ENCODE measurements around the gene MAGEB2.
"Not testable (repeated sequence)": the region's sequence is repeated elsewhere in the genome, so short reads cannot be mapped to it uniquely, and the experiment has no call there.

The MAGEB2 gene, protein sequence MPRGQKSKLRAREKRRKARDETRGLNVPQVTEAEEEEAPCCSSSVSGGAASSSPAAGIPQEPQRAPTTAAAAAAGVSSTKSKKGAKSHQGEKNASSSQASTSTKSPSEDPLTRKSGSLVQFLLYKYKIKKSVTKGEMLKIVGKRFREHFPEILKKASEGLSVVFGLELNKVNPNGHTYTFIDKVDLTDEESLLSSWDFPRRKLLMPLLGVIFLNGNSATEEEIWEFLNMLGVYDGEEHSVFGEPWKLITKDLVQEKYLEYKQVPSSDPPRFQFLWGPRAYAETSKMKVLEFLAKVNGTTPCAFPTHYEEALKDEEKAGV

GRCh38 chrX:30215357-30215843 is at the start of gene MAGEB2:
Gene MAGEB2 (plus strand): TSS chrX:30215563. CDS start chrX:30218581, 3,018 bp downstream.
- no peaks in the 10 kb centered on the region for H3K9me3 Mint-ChIP-seq
- no peaks in the 10 kb centered on the region for H3K27me3 Mint-ChIP-seq (ENCODE audit: low read depth)
- H3K4me1 Mint-ChIP-seq (ENCODE audit: low read depth): no peaks in the 10 kb centered on the region
- no peak within 1 kb of the TSS for H3K4me3 Mint-ChIP-seq
- no peaks in the 10 kb centered on the region for H3K36me3 Mint-ChIP-seq (ENCODE audit: low read depth)
- H3K27ac Mint-ChIP-seq: no peak within 1 kb of the TSS

DNA sequence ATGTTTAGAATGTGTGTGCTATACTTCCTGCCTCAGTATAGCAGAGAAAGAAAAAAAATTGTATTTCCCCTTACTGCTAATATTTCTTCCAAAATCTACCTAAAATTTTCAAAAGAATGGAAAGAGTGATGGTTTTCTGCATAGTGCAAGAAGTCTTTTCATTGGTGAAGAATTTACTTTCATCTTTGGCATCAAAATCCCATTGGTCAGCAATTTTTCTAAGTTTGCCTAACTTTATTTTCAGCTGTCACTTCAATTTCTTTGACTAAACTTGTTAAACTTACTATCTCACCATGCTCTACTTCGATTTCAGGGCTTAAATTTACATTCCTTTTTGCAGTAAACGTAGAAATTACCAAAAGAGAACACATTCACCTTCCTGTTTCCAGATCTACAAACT is 44.5 kb upstream of the MAGEB2 start:
- Mint-ChIP-seq H3K36me3 (ENCODE audit: low read depth) (no peaks in the 10 kb centered on the region), H3K27ac (no peak overlapping the region), H3K4me1 (ENCODE audit: low read depth) (no peaks in the 10 kb centered on the region), H3K9me3 (no peaks in the 10 kb centered on the region), H3K4me3 (no peak overlapping the region), H3K27me3 (ENCODE audit: low read depth) (peaks cover 4% of the 10 kb centered on the region)

GRCh38 chrX:30181353-30181752 is 34.0 kb upstream of the MAGEB2 start:
- no peaks in the 10 kb centered on the region for H3K27me3 Mint-ChIP-seq (ENCODE audit: low read depth)
- no peaks in the 10 kb centered on the region for H3K9me3 Mint-ChIP-seq
- no peak overlapping the region for H3K27ac Mint-ChIP-seq
- H3K4me1 Mint-ChIP-seq (ENCODE audit: low read depth): no peaks in the 10 kb centered on the region
- H3K36me3 Mint-ChIP-seq (ENCODE audit: low read depth): no peaks in the 10 kb centered on the region
- no peak overlapping the region for H3K4me3 Mint-ChIP-seq

DNA sequence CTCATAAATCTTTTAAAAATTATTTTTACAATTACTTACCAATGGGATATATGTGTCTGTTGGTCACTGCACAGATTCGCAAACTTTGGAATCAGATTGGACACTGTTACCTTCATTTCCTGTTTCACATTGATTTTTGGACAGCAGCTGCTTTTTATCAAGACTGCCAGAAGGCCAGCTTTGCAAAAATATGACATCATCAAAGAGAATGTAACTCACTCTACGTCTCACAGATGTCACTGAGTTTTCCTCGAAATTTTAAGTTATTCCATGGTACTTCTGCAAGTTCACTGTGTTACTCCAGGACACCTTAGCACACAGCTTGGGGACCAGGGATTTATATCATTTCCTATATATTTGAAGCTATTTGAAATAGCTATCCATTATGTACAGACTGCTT is 31.8 kb upstream of the MAGEB2 start:
- no peak overlapping the region for H3K4me3 Mint-ChIP-seq

GRCh38 chrX:30190426-30190825 is 24.9 kb upstream of the MAGEB2 start:
- Mint-ChIP-seq H3K36me3 (ENCODE audit: low read depth) (no peaks in the 10 kb centered on the region), H3K4me3 (no peak overlapping the region), H3K4me1 (ENCODE audit: low read depth) (no peaks in the 10 kb centered on the region), H3K27me3 (ENCODE audit: low read depth) (no peaks in the 10 kb centered on the region), H3K9me3 (no peaks in the 10 kb centered on the region), H3K27ac (no peak overlapping the region)

More for the DNA sequence above, 31.8 kb upstream of the MAGEB2 start:
- Mint-ChIP-seq H3K4me1 (ENCODE audit: low read depth) (no peaks in the 10 kb centered on the region), H3K27me3 (ENCODE audit: low read depth) (no peaks in the 10 kb centered on the region), H3K36me3 (ENCODE audit: low read depth) (no peaks in the 10 kb centered on the region), H3K27ac (no peak overlapping the region), H3K9me3 (no peaks in the 10 kb centered on the region)

DNA sequence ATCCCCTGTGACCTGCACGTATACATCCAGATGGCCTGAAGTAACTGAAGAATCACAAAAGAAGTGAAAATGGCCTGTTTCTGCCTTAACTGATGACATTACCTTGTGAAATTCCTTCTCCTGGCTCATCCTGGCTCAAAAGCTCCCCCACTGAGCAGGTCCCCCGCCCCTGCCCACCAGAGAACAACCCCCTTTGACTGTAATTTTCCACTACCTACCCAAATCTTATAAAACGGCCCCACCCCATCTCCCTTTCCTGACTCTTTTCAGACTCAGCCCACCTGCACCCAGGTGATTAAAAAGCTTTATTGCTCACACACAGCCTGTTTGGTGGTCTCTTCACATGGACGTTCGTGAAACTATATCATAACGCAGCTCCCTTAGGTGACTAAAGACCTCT is 21.5 kb upstream of the MAGEB2 start:
- H3K36me3 Mint-ChIP-seq (ENCODE audit: low read depth); H3K27me3 Mint-ChIP-seq (ENCODE audit: low read depth); H3K4me1 Mint-ChIP-seq (ENCODE audit: low read depth); H3K4me3 Mint-ChIP-seq; H3K27ac Mint-ChIP-seq; H3K9me3 Mint-ChIP-seq: not testable (repeated sequence)

GRCh38 chrX:30196322-30196721 is 19.0 kb upstream of the MAGEB2 start:
- no peak overlapping the region for H3K27ac Mint-ChIP-seq
- no peaks in the 10 kb centered on the region for H3K4me1 Mint-ChIP-seq (ENCODE audit: low read depth)
- H3K4me3 Mint-ChIP-seq: no peak overlapping the region
- no peaks in the 10 kb centered on the region for H3K27me3 Mint-ChIP-seq (ENCODE audit: low read depth)
- H3K9me3 Mint-ChIP-seq: no peaks in the 10 kb centered on the region
- no peaks in the 10 kb centered on the region for H3K36me3 Mint-ChIP-seq (ENCODE audit: low read depth)

- H3K9me3 Mint-ChIP-seq: no peaks in the 10 kb centered on the region
- H3K4me1 Mint-ChIP-seq (ENCODE audit: low read depth): no peaks in the 10 kb centered on the region
- H3K27me3 Mint-ChIP-seq (ENCODE audit: low read depth): no peaks in the 10 kb centered on the region
Observed at GRCh38 chrX:30212172-30212571, 3.2 kb upstream of the MAGEB2 start.

DNA sequence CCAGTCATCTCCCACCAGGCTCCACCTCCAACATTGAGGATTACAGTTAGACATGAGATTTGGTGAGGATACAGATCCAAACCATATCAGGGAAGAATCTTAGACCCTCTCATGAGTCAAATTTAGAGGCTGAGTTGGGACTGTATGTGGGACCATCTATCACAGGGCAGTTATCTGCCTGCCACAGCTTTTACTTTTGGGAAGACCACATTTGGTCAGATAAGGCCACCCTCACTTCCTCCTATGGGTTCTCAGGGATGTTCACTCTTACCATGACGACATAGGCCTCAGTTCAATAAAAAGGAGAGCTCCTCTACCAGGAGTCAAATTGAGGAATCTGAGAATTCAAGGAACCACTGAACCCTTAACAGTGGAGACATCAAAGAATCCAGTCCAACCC is 2.1 kb downstream of the MAGEB2 start:
- Mint-ChIP-seq H3K27me3 (ENCODE audit: low read depth) (no peaks in the 10 kb centered on the region), H3K36me3 (ENCODE audit: low read depth) (no peaks in the 10 kb centered on the region), H3K27ac (no peak overlapping the region), H3K4me3 (no peak overlapping the region), H3K4me1 (ENCODE audit: low read depth) (no peaks in the 10 kb centered on the region), H3K9me3 (no peaks in the 10 kb centered on the region)

More at GRCh38 chrX:30212172-30212571, 3.2 kb upstream of the MAGEB2 start:
- no peak overlapping the region for H3K4me3 Mint-ChIP-seq
- no peak overlapping the region for H3K27ac Mint-ChIP-seq
- H3K36me3 Mint-ChIP-seq (ENCODE audit: low read depth): no peaks in the 10 kb centered on the region

DNA sequence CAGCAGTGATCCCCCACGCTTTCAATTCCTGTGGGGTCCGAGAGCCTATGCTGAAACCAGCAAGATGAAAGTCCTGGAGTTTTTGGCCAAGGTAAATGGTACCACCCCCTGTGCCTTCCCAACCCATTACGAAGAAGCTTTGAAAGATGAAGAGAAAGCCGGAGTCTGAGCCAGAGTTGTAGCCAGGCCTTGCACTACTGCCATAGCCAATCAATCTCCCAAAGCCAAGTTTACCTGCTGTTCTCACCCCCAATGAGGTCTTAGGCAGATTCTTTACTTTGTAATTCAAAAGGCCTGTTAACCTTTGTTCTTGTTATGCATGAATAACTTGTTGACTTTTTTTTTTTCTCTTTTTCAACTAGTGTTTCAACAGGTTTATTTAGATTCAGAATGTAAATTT is 4.0 kb downstream of the MAGEB2 start:
- H3K27ac Mint-ChIP-seq: no peak overlapping the region
- no peak overlapping the region for H3K4me3 Mint-ChIP-seq
- no peaks in the 10 kb centered on the region for H3K4me1 Mint-ChIP-seq (ENCODE audit: low read depth)
- no peaks in the 10 kb centered on the region for H3K9me3 Mint-ChIP-seq
- H3K36me3 Mint-ChIP-seq (ENCODE audit: low read depth): no peaks in the 10 kb centered on the region
- H3K27me3 Mint-ChIP-seq (ENCODE audit: low read depth): no peaks in the 10 kb centered on the region

DNA sequence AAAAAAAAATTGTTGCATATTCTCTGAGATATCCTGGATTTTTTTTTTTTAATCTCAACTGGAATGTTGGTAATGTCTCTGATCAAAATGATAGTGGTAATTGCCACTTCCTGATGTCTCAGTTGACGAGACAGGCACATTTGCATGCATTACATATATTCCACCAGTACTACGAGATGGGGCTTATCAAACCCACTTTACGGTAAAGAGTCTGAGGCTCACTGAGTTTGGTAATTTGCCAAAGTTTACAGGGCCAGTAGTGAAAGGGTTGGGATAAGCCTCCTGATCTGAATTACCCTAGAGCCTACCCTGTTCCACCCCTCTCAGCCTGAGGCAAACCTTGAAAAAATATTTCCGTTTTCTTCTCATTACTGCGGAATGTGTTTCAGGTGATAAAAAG is 5.3 kb downstream of the MAGEB2 start:
- H3K9me3 Mint-ChIP-seq: no peaks in the 10 kb centered on the region
- no peak overlapping the region for H3K4me3 Mint-ChIP-seq
- H3K36me3 Mint-ChIP-seq (ENCODE audit: low read depth): no peaks in the 10 kb centered on the region
- no peaks in the 10 kb centered on the region for H3K27me3 Mint-ChIP-seq (ENCODE audit: low read depth)
- H3K27ac Mint-ChIP-seq: no peak overlapping the region
- no peaks in the 10 kb centered on the region for H3K4me1 Mint-ChIP-seq (ENCODE audit: low read depth)

GRCh38 chrX:30224536-30224935 is 9.2 kb downstream of the MAGEB2 start:
- Mint-ChIP-seq H3K36me3 (ENCODE audit: low read depth) (no peaks in the 10 kb centered on the region), H3K4me1 (ENCODE audit: low read depth) (no peaks in the 10 kb centered on the region), H3K9me3 (no peaks in the 10 kb centered on the region), H3K4me3 (no peak overlapping the region), H3K27ac (no peak overlapping the region), H3K27me3 (ENCODE audit: low read depth) (no peaks in the 10 kb centered on the region)

DNA sequence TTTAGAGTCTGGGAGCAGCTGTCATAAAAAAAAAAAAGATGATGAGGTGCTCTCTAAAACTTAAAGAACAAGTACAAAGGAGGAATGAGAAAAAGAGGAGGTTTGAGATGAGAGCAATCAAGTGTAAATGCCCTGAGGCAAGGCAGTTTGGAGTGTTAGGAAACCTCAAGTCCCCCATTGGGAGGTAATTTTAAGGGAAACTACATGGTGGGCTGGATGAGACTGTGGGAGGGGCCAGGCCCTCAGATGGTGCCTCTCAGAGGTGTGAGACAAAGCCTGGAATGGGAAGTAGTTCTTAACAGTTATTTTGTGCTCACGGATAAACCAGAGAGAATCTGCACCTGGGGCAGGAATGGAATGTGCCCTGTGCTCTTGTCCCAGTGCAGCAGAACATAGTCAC is 13.2 kb downstream of the MAGEB2 start:
- Mint-ChIP-seq H3K27ac (no peak overlapping the region), H3K4me1 (ENCODE audit: low read depth) (no peaks in the 10 kb centered on the region), H3K4me3 (no peak overlapping the region), H3K9me3 (no peaks in the 10 kb centered on the region), H3K36me3 (ENCODE audit: low read depth) (no peaks in the 10 kb centered on the region), H3K27me3 (ENCODE audit: low read depth) (no peaks in the 10 kb centered on the region)

GRCh38 chrX:30230395-30230794 is 15.0 kb downstream of the MAGEB2 start, which contains the start of gene MAGEB3:
Gene MAGEB3 (plus strand): TSS chrX:30230657. CDS start chrX:30235925, 5,268 bp downstream.
- Mint-ChIP-seq H3K4me3 (no peak within 1 kb of the TSS), H3K27me3 (ENCODE audit: low read depth) (no peaks in the 10 kb centered on the region), H3K36me3 (ENCODE audit: low read depth) (no peaks in the 10 kb centered on the region), H3K4me1 (ENCODE audit: low read depth) (no peaks in the 10 kb centered on the region), H3K9me3 (no peaks in the 10 kb centered on the region), H3K27ac (no peak within 1 kb of the TSS)

DNA sequence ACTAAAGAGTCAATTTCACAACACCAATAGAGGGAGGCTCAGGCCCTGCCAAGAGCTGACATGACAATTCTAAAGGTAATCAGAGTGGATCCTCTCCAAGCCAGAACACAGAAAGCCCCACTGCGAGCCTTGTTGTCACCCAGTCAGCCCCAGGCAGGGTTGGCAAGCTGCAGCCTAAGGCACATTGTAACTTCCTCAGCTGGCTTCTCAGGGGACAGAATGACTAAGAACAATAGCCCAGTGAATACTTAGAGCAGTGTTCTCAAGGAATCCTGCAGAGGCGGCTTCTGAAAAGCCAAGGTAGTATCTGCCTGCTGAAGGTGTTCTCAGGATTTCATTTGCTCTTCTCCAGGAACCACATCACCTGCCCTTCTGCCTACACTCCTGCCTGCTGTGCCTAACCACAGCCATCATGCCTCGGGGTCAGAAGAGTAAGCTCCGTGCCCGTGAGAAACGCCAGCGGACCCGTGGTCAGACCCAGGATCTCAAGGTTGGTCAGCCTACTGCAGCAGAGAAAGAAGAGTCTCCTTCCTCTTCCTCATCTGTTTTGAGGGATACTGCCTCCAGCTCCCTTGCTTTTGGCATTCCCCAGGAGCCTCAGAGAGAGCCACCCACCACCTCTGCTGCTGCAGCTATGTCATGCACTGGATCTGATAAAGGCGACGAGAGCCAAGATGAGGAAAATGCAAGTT is 26.5 kb downstream of the MAGEB2 start, which contains the start of gene MAGEB4:
Gene MAGEB4, plus strand, starts transcription at position 277 of the 692 bp plus-strand sequence. Its CDS starts 136 bp downstream, at position 413.
- Mint-ChIP-seq H3K27me3 (ENCODE audit: low read depth) (no peaks in the 10 kb centered on the region), H3K9me3 (no peaks in the 10 kb centered on the region), H3K4me1 (ENCODE audit: low read depth) (no peaks in the 10 kb centered on the region), H3K4me3 (no peak within 1 kb of the TSS), H3K36me3 (ENCODE audit: low read depth) (no peaks in the 10 kb centered on the region), H3K27ac (no peak within 1 kb of the TSS)
